HepG2 (cell line): ENCODE results near the gene BPIFA1. TPM values are rescaled to one million over a fixed set of nuclear protein-coding genes. Genes with fewer than 3 reads are reported as not detected.

Experiments
- ATAC-seq: fragments of 200-7000 bp; cut with Tn5 transposase; 3 replicates; pipeline ENCODE4 v1.9.1; 2020; ENCODE audit warnings: mild to moderate bottlenecking, moderate library complexity
- BruUV-seq: library from RNA; stranded (reverse); fragments of 400-500 nt; replicated peaks from 2 replicates; lab custom pipeline; 2021; lab: Mats Ljungman, UMichigan
- CTCF ChIA-PET: fragments of 300-600 bp; formaldehyde crosslinking; extraction: SDS; loops from one replicate; lab custom pipeline; 2021; ENCODE audit warnings: low total read pairs, inconsistent platforms, low intra/inter-chr PET ratio; lab: Yijun Ruan, JAX
- POLR2A ChIA-PET: fragments of 350-600 bp; sonication (Branson Sonifier 250); formaldehyde crosslinking; loops from one replicate; lab custom pipeline; 2020; ENCODE audit warnings: antibody characterized with exemption, inconsistent platforms; lab: Yijun Ruan, JAX
- DNase-seq: peaks from one replicate; pipeline ENCODE4 v3.0.0-alpha.2; 2015; ENCODE audit warnings: low spot score
- FAIRE-seq: peaks from 3 replicates; lab custom pipeline; 2011; peaks lifted over from hg19 to GRCh38; lab: Jason Lieb, UNC
- H2AFZ ChIP-seq: one replicate; pipeline ENCODE4 v1.6.1; 2011; ENCODE audit warnings: low read length, inconsistent platforms
- H3K27ac ChIP-seq: fragments of 300-600 bp; 3 replicates; pipeline ENCODE4 v1.8.0; 2011; ENCODE audit warnings: mixed run types, mild to moderate bottlenecking, mixed read lengths, low read length, inconsistent platforms; ENCODE audit not compliant: insufficient read depth; ENCODE audit errors: extremely low read length
- H3K27me3 ChIP-seq, 2 experiments: fragments of 200-600 bp in 1 of 2; 2 replicates in 1 of 2; 3 replicates in 1 of 2; pipeline versions ENCODE4 v1.6.0 to v1.8.0; 2011; ENCODE audit warnings: low read length in 2 of 2, mild to moderate bottlenecking in 2 of 2, moderate library complexity in 2 of 2, inconsistent platforms in 1 of 2; ENCODE audit not compliant: insufficient read depth in 2 of 2, control insufficient read depth in 1 of 2
- H3K36me3 ChIP-seq, 2 experiments: fragments of 200-600 bp in 1 of 2; replicated peaks in 1 of 2; 2 replicates in 1 of 2; 3 replicates in 1 of 2; pipeline versions ENCODE4 v1.5.1 to v1.8.0; 2011; ENCODE audit warnings: low read length in 2 of 2, inconsistent platforms in 1 of 2; ENCODE audit not compliant: insufficient read depth in 2 of 2, control insufficient read depth in 1 of 2
- H3K4me1 ChIP-seq: 2 replicates; pipeline ENCODE4 v1.5.1; 2012; ENCODE audit warnings: low read length, inconsistent platforms; ENCODE audit not compliant: insufficient read depth
- H3K4me2 ChIP-seq: 2 replicates; pipeline ENCODE4 v1.6.0; 2011; ENCODE audit warnings: low read depth, low read length, inconsistent platforms
- H3K4me3 ChIP-seq, 3 experiments: fragments of 200-600 bp in 1 of 3; sonication (generic), shearing (Covaris generic) in 1 of 3; replicated peaks in 1 of 3; 2 replicates each; pipeline ENCODE4 v1.5.1; 2011 to 2016; ENCODE audit warnings: low read length in 3 of 3, inconsistent platforms in 2 of 3, low read depth in 2 of 3, mild to moderate bottlenecking in 2 of 3, control low read depth in 1 of 3, mixed read lengths in 1 of 3; ENCODE audit not compliant: insufficient read depth in 1 of 3
- H3K79me2 ChIP-seq: one replicate; pipeline ENCODE4 v1.6.1; 2011; ENCODE audit warnings: low read length, inconsistent platforms; ENCODE audit not compliant: insufficient read depth
- H3K9ac ChIP-seq: 2 replicates; pipeline ENCODE4 v1.6.0; 2011; ENCODE audit warnings: mild to moderate bottlenecking, low read depth, low read length, inconsistent platforms; ENCODE audit not compliant: insufficient read depth
- H3K9me3 ChIP-seq: 2 replicates; pipeline ENCODE4 v1.5.1; 2012; ENCODE audit warnings: mild to moderate bottlenecking, low read length
- H4K20me1 ChIP-seq: 2 replicates; pipeline ENCODE4 v1.6.0; 2011; ENCODE audit warnings: inconsistent platforms, mild to moderate bottlenecking, low read length, moderate library complexity; ENCODE audit not compliant: insufficient read depth
- DMTF1 ChIP-seq: sonication (generic); formaldehyde crosslinking; IDR thresholded peaks from 2 replicates; pipeline ENCODE4 v1.4.0; 2020; ENCODE audit warnings: mild to moderate bottlenecking, missing genetic modification reagents
- EHMT2 ChIP-seq: fragments of 200-600 bp; sonication (generic); IDR thresholded peaks from 2 replicates; pipeline ENCODE4 v1.7.0; 2017; ENCODE audit warnings: antibody characterized with exemption, low read depth, low read length, borderline replicate concordance
- FOXJ3 ChIP-seq: sonication (generic); formaldehyde crosslinking; IDR thresholded peaks from 2 replicates; pipeline ENCODE4 v1.4.0; 2020; ENCODE audit warnings: missing genetic modification reagents, mild to moderate bottlenecking, borderline replicate concordance
- GATAD1 ChIP-seq: IDR thresholded peaks from 2 replicates; pipeline ENCODE4 v1.6.1; 2016; ENCODE audit warnings: missing genetic modification reagents, missing compliant biosample characterization
- HDAC1 ChIP-seq: sonication (generic); formaldehyde crosslinking; IDR thresholded peaks from 2 replicates; pipeline ENCODE4 v1.5.1; 2020; ENCODE audit warnings: mild to moderate bottlenecking, missing genetic modification reagents
- HMGXB4 ChIP-seq, 2 experiments: sonication (generic) in 1 of 2; formaldehyde crosslinking in 1 of 2; IDR thresholded peaks; 2 replicates each; pipeline versions ENCODE4 v1.4.0 to v1.6.1; 2018 to 2020; ENCODE audit warnings: missing genetic modification reagents in 2 of 2, borderline replicate concordance in 1 of 2, low read depth in 1 of 2, mild to moderate bottlenecking in 1 of 2, missing biosample characterization in 1 of 2
- HOXA3 ChIP-seq: sonication (generic); formaldehyde crosslinking; IDR thresholded peaks from 2 replicates; pipeline ENCODE4 v1.5.0; 2020; ENCODE audit warnings: missing genetic modification reagents
- HOXA5 ChIP-seq: sonication (generic); formaldehyde crosslinking; IDR thresholded peaks from 2 replicates; pipeline ENCODE4 v1.4.0; 2020; ENCODE audit warnings: missing genetic modification reagents
- IRF2 ChIP-seq: IDR thresholded peaks from 2 replicates; pipeline ENCODE4 v1.6.1; 2018; ENCODE audit warnings: missing genetic modification reagents, missing compliant biosample characterization
- MED1 ChIP-seq: sonication (generic); formaldehyde crosslinking; IDR thresholded peaks from 2 replicates; pipeline ENCODE4 v1.4.0; 2020; ENCODE audit warnings: missing genetic modification reagents
- MLX ChIP-seq: IDR thresholded peaks from 2 replicates; pipeline ENCODE4 v1.6.1; 2016
- NCOR1 ChIP-seq: fragments of 200-600 bp; sonication (generic); IDR thresholded peaks from 2 replicates; pipeline ENCODE4 v1.7.0; 2017; ENCODE audit warnings: antibody characterized with exemption, low read length, borderline replicate concordance
- SCMH1 ChIP-seq: sonication (generic); formaldehyde crosslinking; IDR thresholded peaks from 2 replicates; pipeline ENCODE4 v1.9.0; 2021; ENCODE audit warnings: missing genetic modification reagents, mild to moderate bottlenecking, borderline replicate concordance
- SIX1 ChIP-seq: sonication (generic); formaldehyde crosslinking; IDR thresholded peaks from 2 replicates; pipeline ENCODE4 v1.4.0; 2020; ENCODE audit warnings: missing genetic modification reagents, borderline replicate concordance
- SOX5 ChIP-seq: IDR thresholded peaks from 2 replicates; pipeline ENCODE4 v1.6.1; 2016; ENCODE audit warnings: borderline replicate concordance
- ZBTB1 ChIP-seq: sonication (generic); formaldehyde crosslinking; IDR thresholded peaks from 2 replicates; pipeline ENCODE4 v1.4.0; 2020; ENCODE audit warnings: missing genetic modification reagents, borderline replicate concordance
- ZNF225 ChIP-seq: sonication (generic); formaldehyde crosslinking; IDR thresholded peaks from 2 replicates; pipeline ENCODE4 v1.4.0; 2020; ENCODE audit warnings: mild to moderate bottlenecking, missing genetic modification reagents
- ZNF737 ChIP-seq: sonication (generic); formaldehyde crosslinking; IDR thresholded peaks from 2 replicates; pipeline ENCODE4 v1.5.0; 2020; ENCODE audit warnings: missing genetic modification reagents, mild to moderate bottlenecking, borderline replicate concordance
- WGBS: methylation state at CpG from one replicate; pipeline ENCODE4 v1.1.6; 2017; ENCODE audit warnings: low lambda C conversion rate; 5-methylcytosine and 5-hydroxymethylcytosine counted together
- in situ Hi-C: cut with HindIII; loops from 2 replicates; pipeline ENCODE4 v1.10.0; 2017; ENCODE audit warnings: low pct_unique_long_range_greater_than_20kb; ENCODE audit not compliant: extremely low pct_ligation_motif_present
- intact Hi-C: fragments of 100-400 bp; cut with micrococcal nuclease; formaldehyde crosslinking; loops from one replicate; pipeline ENCODE4 v1.10.0; 2022; ENCODE audit not compliant: unreplicated experiment
- polyA plus RNA-seq, 8 experiments: library from polyadenylated mRNA; depleted of rRNA in 3 of 8; stranded (reverse) in 7 of 8; unstranded in 1 of 8; fragments of >200 nt; fragmentation: Illumina TruSeq in 4 of 8; extraction: Trizol in 4 of 8; gene quantifications; 2 replicates each; pipeline versions ENCODE4 v1.2.1 to v1.2.3, GENCODE V29; 2011 to 2016; ENCODE audit warnings: low read depth in 4 of 8, missing spikeins in 1 of 8, mixed read lengths in 1 of 8; ENCODE audit not compliant: insufficient read depth in 1 of 8
- total RNA-seq, 5 experiments: library from RNA; depleted of rRNA; stranded (reverse); fragments of >200 nt; fragmentation: Illumina TruSeq; extraction: Trizol; gene quantifications; 2 replicates each; pipeline ENCODE4 v1.2.3, GENCODE V29; 2016; ENCODE audit warnings: low read depth in 1 of 5

Gene BPIFA1
- total and polyA plus RNA-seq, 2 of the 13 experiments (the other 11 are each of a cell fraction or from before 2014, with no cell fraction given): not detected

GRCh38 chr20:33272155-33272873, 36.5 kb downstream of the BPIFA1 start:
- Histone ChIP-seq H3K27ac (no peak overlapping the region), H3K36me3 (no peaks in the 10 kb centered on the region), H3K9me3 (no peaks in the 10 kb centered on the region), H3K4me2 (peak overlapping the region; percentile 48), H3K9ac (no peak overlapping the region), H3K79me2 (no peaks in the 10 kb centered on the region), H2AFZ (no peak overlapping the region), H3K4me3 (peak overlapping the region in 1 of 3 experiments; percentile 30; a peak in 1 of 6 replicates), H4K20me1 (no peaks in the 10 kb centered on the region), H3K27me3 (no peaks in the 10 kb centered on the region; a peak in 1 of 5 replicates), H3K4me1 (peaks cover 65% of the 10 kb centered on the region)
- no peak for ATAC-seq
- no peak for FAIRE-seq
- WGBS: 55% methylated on average over 10 of the region's 10 CpGs
- POLR2A ChIA-PET: no interaction called here
- in situ Hi-C loops: no loop called here
- BruUV-seq: no TSS peak
- intact Hi-C loops: no loop called here
- CTCF ChIA-PET: no interaction called here
- no peak for DNase-seq
- TF ChIP-seq ZNF737 (CRISPR knock-in tag) (no peak), NCOR1 (peak; percentile 30; the same call in 1 of the 2 replicates), MLX (peak; percentile 52; the same call in 1 of the 2 replicates), SIX1 (CRISPR knock-in tag) (0 out of 2 replicates have a peak, but pooled peaks have one; percentile 20), SCMH1 (CRISPR knock-in tag) (no peak), GATAD1 (CRISPR knock-in tag) (0 out of 2 replicates have a peak, but pooled peaks have one; percentile 28), FOXJ3 (CRISPR knock-in tag) (peak; percentile 40; the same call in 1 of the 2 replicates), ZNF225 (CRISPR knock-in tag) (no peak), HMGXB4 (CRISPR knock-in tag; IDR thresholded peaks at IDR 0.05; ENCODE audit: borderline replicate concordance in 1 of 2, low read depth in 1 of 2) (peak; percentile 23 to 37; a peak in 1 of 4 replicates), EHMT2 (0 out of 2 replicates have a peak, but pooled peaks have one; percentile 18), DMTF1 (CRISPR knock-in tag) (no peak), SOX5 (CRISPR knock-in tag) (peak; percentile 34; the same call in 1 of the 2 replicates), HDAC1 (CRISPR knock-in tag) (peak; percentile 32; the same call in 1 of the 2 replicates), MED1 (CRISPR knock-in tag) (peak; percentile 82), HOXA5 (no peak), ZBTB1 (CRISPR knock-in tag) (no peak), HOXA3 (CRISPR knock-in tag) (peak; percentile 26; the same call in 1 of the 2 replicates), IRF2 (0 out of 2 replicates have a peak, but pooled peaks have one; percentile 45)
